ENCODE results near the gene PCDH9. TPM values are rescaled to one million over a fixed set of nuclear protein-coding genes. Genes with fewer than 3 reads are reported as not detected.

PCDH9 gene
- total and polyA plus RNA-seq, 2 of the 13 experiments (the other 11 are each of a cell fraction or from before 2014, with no cell fraction given) = 0.09 TPM; not detected in 1

GRCh38 chr13:67230404-67231288 lies 510 bp upstream of the PCDH9 start (continued):
- TF ChIP-seq ZFP90 (CRISPR knock-in tag; IDR thresholded peaks at IDR 0.05; ENCODE audit: borderline replicate concordance) = peak; percentile 51; the same call in 1 of the 2 replicates
- TF ChIP-seq ZNF263 (CRISPR knock-in tag; IDR thresholded peaks at IDR 0.05) = 0 out of 2 replicates have a peak, but pooled peaks have one; percentile 27
- TF ChIP-seq NFE2L1 (CRISPR knock-in tag; IDR thresholded peaks at IDR 0.05; ENCODE audit: borderline replicate concordance) = no peak
- TF ChIP-seq SP2 (CRISPR knock-in tag; IDR thresholded peaks at IDR 0.05) = peak; percentile 58; the same call in 1 of the 2 replicates
- TF ChIP-seq ZNF652 (CRISPR knock-in tag; IDR thresholded peaks at IDR 0.05; ENCODE audit: borderline replicate concordance, low read depth) = 0 out of 2 replicates have a peak, but pooled peaks have one; percentile 8
- TF ChIP-seq SOX5 (CRISPR knock-in tag; IDR thresholded peaks at IDR 0.05; ENCODE audit: borderline replicate concordance) = no peak
- TF ChIP-seq ZNF556 (CRISPR knock-in tag; IDR thresholded peaks at IDR 0.05; ENCODE audit: borderline replicate concordance) = no peak; the same call in 1 of the 2 replicates

- H3K36me3 ChIP-seq (replicated peaks in 1 of 2; ENCODE audit: control insufficient read depth in 1 of 2, insufficient read depth in 2 of 2, low read length in 2 of 2) = no peaks in the 10 kb centered on the region
- peaks cover 1 to 35% of the 10 kb centered on the region in 2 experiments; a peak in 4 of 5 replicates for H3K27me3 ChIP-seq (ENCODE audit: control insufficient read depth in 1 of 2, insufficient read depth in 2 of 2, low read length in 2 of 2)
- peaks cover 16% of the 10 kb centered on the region for H3K4me1 ChIP-seq (ENCODE audit: insufficient read depth, low read length)
- intact Hi-C loops (cut with micrococcal nuclease; ENCODE audit: unreplicated experiment) (no loop called here), in situ Hi-C loops (cut with HindIII; ENCODE audit: extremely low pct_ligation_motif_present, low pct_unique_long_range_greater_than_20kb) (loop anchor here (25.0 kb wide), 2 partner anchors 1317 to 1592 kb away; no protein-coding TSS in a partner anchor)
- FAIRE-seq (no peak), DNase-seq (ENCODE audit: low spot score) (no peak), ATAC-seq (no peak)
- H3K9me3 ChIP-seq (ENCODE audit: low read length) = no peaks in the 10 kb centered on the region
- H3K4me2 ChIP-seq (ENCODE audit: low read depth, low read length) = no peak overlapping the region
- CTCF ChIA-PET (ENCODE audit: low intra/inter-chr PET ratio, low total read pairs) = no interaction called here
- no peak overlapping the region for H2AFZ ChIP-seq (ENCODE audit: low read length)
- no peak overlapping the region for H3K9ac ChIP-seq (ENCODE audit: insufficient read depth, low read depth, low read length)
- no peaks in the 10 kb centered on the region for H4K20me1 ChIP-seq (ENCODE audit: insufficient read depth, low read length)
- no peak overlapping the region for H3K4me3 ChIP-seq (replicated peaks in 1 of 3; ENCODE audit: insufficient read depth in 1 of 3, low read depth in 2 of 3, low read length in 3 of 3)
- POLR2A ChIA-PET = no interaction called here
- TF ChIP-seq ZNF20 (CRISPR knock-in tag; IDR thresholded peaks at IDR 0.05) (no peak), DRAP1 (CRISPR knock-in tag; IDR thresholded peaks at IDR 0.05) (no peak), ZNF17 (CRISPR knock-in tag; IDR thresholded peaks at IDR 0.05) (no peak), ZNF446 (CRISPR knock-in tag; IDR thresholded peaks at IDR 0.05) (no peak), ZNF501 (CRISPR knock-in tag; IDR thresholded peaks at IDR 0.05) (no peak), DR1 (CRISPR knock-in tag; IDR thresholded peaks at IDR 0.05) (no peak), TEAD2 (CRISPR knock-in tag; IDR thresholded peaks at IDR 0.05) (no peak), ZFYVE20 (CRISPR knock-in tag; IDR thresholded peaks at IDR 0.05; ENCODE audit: borderline replicate concordance, low read depth) (no peak), TMF1 (CRISPR knock-in tag; IDR thresholded peaks at IDR 0.05; ENCODE audit: low read depth) (no peak), ZNF264 (CRISPR knock-in tag; IDR thresholded peaks at IDR 0.05) (no peak), SNAI1 (CRISPR knock-in tag; IDR thresholded peaks at IDR 0.05; ENCODE audit: borderline replicate concordance) (no peak), SRY (CRISPR knock-in tag; IDR thresholded peaks at IDR 0.05) (no peak), PBX3 (CRISPR knock-in tag; IDR thresholded peaks at IDR 0.05; ENCODE audit: borderline replicate concordance) (no peak), ZNF44 (CRISPR knock-in tag; IDR thresholded peaks at IDR 0.05) (no peak), ELK4 (CRISPR knock-in tag; IDR thresholded peaks at IDR 0.05; ENCODE audit: borderline replicate concordance) (no peak)
- no peak overlapping the region for H3K27ac ChIP-seq (ENCODE audit: extremely low read length, insufficient read depth, low read length)
- no peaks in the 10 kb centered on the region for H3K79me2 ChIP-seq (ENCODE audit: insufficient read depth, low read length)
- 16% methylated on average over 6 of the region's 6 CpGs for WGBS (ENCODE audit: low lambda C conversion rate)
- no TSS peak for BruUV-seq (replicated peaks)
Measured at GRCh38 chr13:67228916-67229315, 1.2 kb downstream of the PCDH9 start.
